ENCODE results near the gene PRKCB.

DNA sequence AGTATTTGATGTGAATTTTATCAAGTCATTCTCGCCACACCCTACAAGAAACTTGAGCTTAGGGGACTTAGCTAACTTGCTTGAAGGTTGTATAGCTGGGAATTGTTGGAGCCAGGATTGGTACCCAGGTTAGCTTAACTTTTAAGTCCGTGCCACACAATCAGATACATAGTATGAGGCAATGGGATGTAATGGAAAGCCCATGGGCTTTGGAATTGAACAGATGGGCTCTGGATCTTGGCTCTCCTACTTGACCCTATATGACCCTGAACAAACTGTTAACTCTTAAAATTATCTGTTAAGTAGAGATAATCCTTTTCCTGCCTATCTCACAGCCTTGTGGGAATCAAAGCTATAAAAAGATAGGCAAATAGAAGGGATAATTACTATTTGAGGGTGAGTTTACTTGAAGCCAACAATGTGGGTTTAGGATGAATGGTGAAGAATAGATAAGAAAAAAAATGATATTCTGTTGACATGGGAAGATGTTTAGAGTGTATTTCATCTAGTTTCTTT, 368.4 kb downstream of the PRKCB start:
- TF ChIP-seq, protein P1, sequence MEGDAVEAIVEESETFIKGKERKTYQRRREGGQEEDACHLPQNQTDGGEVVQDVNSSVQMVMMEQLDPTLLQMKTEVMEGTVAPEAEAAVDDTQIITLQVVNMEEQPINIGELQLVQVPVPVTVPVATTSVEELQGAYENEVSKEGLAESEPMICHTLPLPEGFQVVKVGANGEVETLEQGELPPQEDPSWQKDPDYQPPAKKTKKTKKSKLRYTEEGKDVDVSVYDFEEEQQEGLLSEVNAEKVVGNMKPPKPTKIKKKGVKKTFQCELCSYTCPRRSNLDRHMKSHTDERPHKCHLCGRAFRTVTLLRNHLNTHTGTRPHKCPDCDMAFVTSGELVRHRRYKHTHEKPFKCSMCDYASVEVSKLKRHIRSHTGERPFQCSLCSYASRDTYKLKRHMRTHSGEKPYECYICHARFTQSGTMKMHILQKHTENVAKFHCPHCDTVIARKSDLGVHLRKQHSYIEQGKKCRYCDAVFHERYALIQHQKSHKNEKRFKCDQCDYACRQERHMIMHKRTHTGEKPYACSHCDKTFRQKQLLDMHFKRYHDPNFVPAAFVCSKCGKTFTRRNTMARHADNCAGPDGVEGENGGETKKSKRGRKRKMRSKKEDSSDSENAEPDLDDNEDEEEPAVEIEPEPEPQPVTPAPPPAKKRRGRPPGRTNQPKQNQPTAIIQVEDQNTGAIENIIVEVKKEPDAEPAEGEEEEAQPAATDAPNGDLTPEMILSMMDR (IDR thresholded peaks at IDR 0.05; ENCODE audit: control extremely low read depth in 1 of 3, insufficient read depth in 1 of 3, low read depth in 1 of 3, low read length in 3 of 3) = no peak
- TF ChIP-seq SUZ12 (IDR thresholded peaks at IDR 0.05; ENCODE audit: low read length) (no peak), CEBPB (IDR thresholded peaks at IDR 0.05; ENCODE audit: low read depth, low read length) (no peak), TAF1 (IDR thresholded peaks at IDR 0.05; ENCODE audit: low read depth, low read length) (no peak), EGR1 (IDR thresholded peaks at IDR 0.05; ENCODE audit: borderline replicate concordance, low read depth, low read length) (no peak), SRF (IDR thresholded peaks at IDR 0.05; ENCODE audit: low read depth, low read length) (no peak)
